Fibroblast of the aortic adventitia (primary cell): Measurements from ENCODE around the gene IL31RA. TPM values are rescaled to one million over a fixed set of nuclear protein-coding genes. Genes with fewer than 3 reads are reported as not detected.

ENCODE experiments used
- DNase-seq: peaks from one replicate; pipeline ENCODE4 v3.0.0-alpha.2; 2010; ENCODE audit warnings: low read depth
- H3K4me3 ChIP-seq: 2 replicates; pipeline ENCODE4 v1.5.1; 2011; ENCODE audit warnings: low read depth, mild to moderate bottlenecking, control low read depth, low read length, moderate library complexity
- CTCF ChIP-seq: IDR thresholded peaks from 2 replicates; pipeline ENCODE4 v1.5.1; 2011; ENCODE audit warnings: mild to moderate bottlenecking, low read length, control low read depth, inconsistent platforms; ENCODE audit not compliant: insufficient read depth
- total RNA-seq: library from RNA; depleted of rRNA; stranded (reverse); fragments of >200 nt; gene quantifications from 2 replicates; pipeline ENCODE4 v1.2.3, GENCODE V29; 2012; ENCODE audit warnings: low replicate concordance

Gene IL31RA
- total RNA-seq, 1 donor, result 0.72 TPM

DNA sequence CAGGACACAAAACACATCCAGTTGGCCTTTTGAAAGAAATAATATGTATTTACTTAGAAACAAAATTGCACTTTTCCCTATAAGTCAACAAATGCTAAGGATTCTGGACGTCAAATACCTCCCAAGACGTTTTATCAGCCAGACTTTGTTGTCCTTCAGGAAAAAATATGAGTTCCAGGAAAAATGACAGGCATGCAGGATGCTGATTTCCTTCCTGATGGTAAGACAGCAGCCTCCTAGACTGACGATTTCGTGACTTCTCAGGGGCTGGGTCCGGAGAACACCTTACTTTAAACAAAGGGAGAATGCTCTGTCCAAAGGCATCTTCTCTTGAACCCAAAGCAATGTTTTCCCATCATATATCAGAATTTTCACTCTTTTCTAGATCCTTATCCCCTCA lies 74.6 kb downstream of the IL31RA start:
- no peak overlapping the region for H3K4me3 ChIP-seq
- no peak for TF ChIP-seq CTCF
- DNase-seq, result no peak

GRCh38 chr5:55926476-55926875 lies 75.3 kb downstream of the IL31RA start:
- DNase-seq, result no peak
- H3K4me3 ChIP-seq, result no peak overlapping the region
- TF ChIP-seq CTCF, result no peak

DNA sequence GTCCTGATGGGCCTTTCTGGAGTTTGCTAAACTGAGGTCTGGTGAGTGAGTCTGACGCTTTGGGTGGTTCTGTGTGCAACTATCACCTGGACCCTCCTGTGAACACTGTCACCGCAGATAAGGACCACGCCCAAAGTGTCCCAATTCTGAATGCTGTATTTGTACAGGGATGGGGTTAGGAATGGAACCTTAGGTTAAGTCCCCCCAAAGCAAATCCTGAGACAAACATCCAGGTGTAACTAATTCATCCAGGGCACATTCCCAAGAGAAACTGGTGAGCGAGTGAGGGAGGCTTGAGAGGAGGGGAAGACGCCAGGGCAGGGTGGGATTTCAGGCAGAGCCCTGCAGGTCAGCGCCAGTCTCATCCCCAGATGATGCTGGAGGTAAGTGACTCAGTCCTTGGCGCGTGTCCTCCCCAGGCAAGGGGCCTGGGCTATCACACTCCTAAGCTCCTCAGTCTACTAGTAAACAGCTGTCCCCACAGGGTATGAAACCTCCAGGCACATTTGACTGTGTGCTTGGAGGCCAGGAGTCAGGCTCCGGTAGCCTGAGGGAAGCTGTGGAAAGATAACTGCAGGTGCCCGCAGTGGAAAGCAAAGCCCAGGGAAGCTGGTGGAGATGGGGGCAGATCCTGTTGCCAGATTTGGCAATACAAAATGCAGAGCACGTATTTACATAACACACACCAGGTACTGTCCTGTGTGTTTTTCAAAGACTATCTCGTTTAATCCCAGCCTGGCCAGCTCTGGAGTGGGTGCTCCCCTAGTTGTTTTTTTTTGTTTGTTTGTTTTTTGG lies 76.9 kb downstream of the IL31RA start:
- no peak for TF ChIP-seq CTCF
- H3K4me3 ChIP-seq, result no peak overlapping the region
- no peak for DNase-seq

GRCh38 chr5:55929020-55929799 lies 78.1 kb downstream of the IL31RA start:
- TF ChIP-seq CTCF, result no peak
- no peak overlapping the region for H3K4me3 ChIP-seq
- no peak for DNase-seq

- TF ChIP-seq CTCF, result no peak
- no peak overlapping the region for H3K4me3 ChIP-seq
- no peak for DNase-seq
Observed at GRCh38 chr5:55932700-55933099, 81.5 kb downstream of the IL31RA start.

DNA sequence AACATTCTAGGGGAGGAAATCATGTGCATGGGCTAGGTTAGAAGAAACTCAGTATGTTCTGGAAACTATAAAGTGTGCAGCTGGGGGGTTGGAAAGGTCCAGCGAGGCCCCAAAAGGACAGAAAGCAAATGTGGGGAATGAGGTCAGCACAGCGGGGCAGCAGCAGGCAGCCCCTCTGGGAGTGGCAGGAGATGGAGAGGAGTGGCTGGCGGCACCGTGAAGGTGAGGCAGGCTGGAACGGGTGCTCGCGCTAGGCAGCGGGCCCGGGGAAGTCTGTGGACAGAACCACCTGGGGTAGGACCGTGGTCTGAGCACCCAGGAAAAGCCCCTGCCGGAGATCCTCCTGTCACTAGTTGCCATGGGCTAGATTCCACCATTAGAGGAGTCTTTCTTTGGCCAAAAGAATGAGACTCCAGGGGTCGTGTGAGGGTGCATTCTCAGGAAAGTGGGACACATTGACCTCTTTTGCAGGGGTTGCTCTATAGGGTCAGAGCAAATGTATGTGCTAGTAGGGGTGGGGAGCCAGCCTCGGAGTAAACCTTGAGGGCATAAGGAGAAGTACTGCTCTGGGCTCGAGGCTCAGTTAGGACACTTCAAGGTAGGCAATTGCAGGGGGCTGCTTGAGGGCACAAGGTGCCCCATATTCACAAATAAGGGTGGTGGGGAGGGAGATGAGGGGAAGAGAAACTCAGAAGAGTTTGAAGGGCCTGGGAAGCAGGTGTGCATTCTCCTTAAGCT lies 82.4 kb downstream of the IL31RA start:
- TF ChIP-seq CTCF, result no peak

More for the DNA sequence above, 82.4 kb downstream of the IL31RA start:
- H3K4me3 ChIP-seq, result no peak overlapping the region
- no peak for DNase-seq
